ENCODE data around the gene GALNT7.

DNA sequence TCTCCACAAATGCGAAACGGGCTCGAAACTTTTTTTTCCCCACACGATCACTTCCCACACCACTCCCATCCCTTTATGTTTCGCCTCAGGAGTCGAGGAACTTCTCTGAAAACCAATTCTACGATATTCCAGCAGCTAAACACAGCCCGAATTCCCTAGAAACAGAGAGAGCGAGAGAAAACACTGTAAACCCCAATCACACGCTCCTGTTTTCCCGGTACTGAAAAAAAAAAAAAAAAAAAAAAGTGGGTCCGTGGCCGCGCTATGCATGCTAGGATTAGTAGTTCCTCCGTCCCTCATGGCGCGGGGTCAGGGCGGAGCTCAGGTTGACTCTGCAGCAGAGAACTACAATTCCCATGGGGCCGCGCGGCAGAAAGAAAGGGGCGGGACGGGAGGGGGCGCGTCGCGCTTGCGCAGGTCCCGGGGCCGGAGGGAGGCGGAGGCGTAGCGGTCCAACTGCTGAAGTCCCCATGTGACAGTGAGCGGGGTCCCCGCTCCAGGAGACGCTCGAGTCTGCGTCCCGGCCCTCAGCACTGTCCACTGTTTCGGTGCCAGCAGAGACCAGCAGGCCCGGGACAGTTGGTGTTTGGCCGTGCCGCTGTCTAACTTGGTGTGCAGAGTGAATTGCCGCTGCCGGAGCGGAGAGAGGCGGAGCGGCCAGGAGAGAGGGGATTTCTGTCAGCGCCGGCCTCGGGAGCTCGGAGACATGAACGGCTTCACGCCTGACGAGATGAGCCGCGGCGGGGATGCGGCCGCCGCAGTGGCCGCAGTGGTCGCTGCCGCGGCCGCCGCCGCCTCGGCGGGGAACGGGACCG is 202.1 kb downstream of the GALNT7 start, which contains the start of gene SAP30:
- no peak for TF ChIP-seq CTCF (conservative IDR thresholded peaks at IDR 0.05; ENCODE audit: low read depth, low read length)
- no peak for TF ChIP-seq EZH2 (IDR thresholded peaks at IDR 0.05; ENCODE audit: low read length, unreplicated experiment)

All from PC-3 (cell line).